GM12891 (cell line): ENCODE results near the gene VARS2.

Source experiments
- POLR2A ChIP-seq: IDR thresholded peaks from 2 replicates; pipeline ENCODE4 v1.6.1; 2011; ENCODE audit warnings: low read depth, low read length, control low read depth
- POLR2AphosphoS5 ChIP-seq: IDR thresholded peaks from 2 replicates; pipeline ENCODE4 v1.6.1; 2011; ENCODE audit warnings: low read depth, low read length, control low read depth
- TAF1 ChIP-seq: IDR thresholded peaks from 2 replicates; pipeline ENCODE4 v1.6.1; 2011; ENCODE audit warnings: low read depth, low read length, control low read depth

- TF ChIP-seq POLR2AphosphoS5 = no peak
- TF ChIP-seq POLR2A = no peak
- no peak for TF ChIP-seq TAF1
Measured at GRCh38 chr6:30974490-30975252, 60.6 kb downstream of the VARS2 start.
